SU-DHL-6 (cell line): ENCODE data around the gene OR1D2.

ENCODE experiments used
- CTCF ChIP-seq: fragments of 200-600 bp; sonication (generic); IDR thresholded peaks from one replicate; pipeline ENCODE4 v1.5.1; 2017; ENCODE audit warnings: antibody characterized with exemption, mild to moderate bottlenecking, low read length, moderate library complexity; ENCODE audit not compliant: insufficient read depth, poor library complexity, severe bottlenecking
- EZH2phosphoT487 ChIP-seq: fragments of 200-600 bp; sonication (generic), shearing (Covaris generic); conservative IDR thresholded peaks from 2 replicates; pipeline ENCODE4 v1.6.1; 2018; ENCODE audit warnings: mild to moderate bottlenecking, antibody characterized with exemption, low read length, moderate library complexity, mixed read lengths

GRCh38 chr17:3048727-3049471, 55.3 kb downstream of the OR1D2 start:
- TF ChIP-seq CTCF (no peak), EZH2phosphoT487 (no peak)
